LNCAP (cell line): ENCODE data around the gene KIAA0513.

Experiments
- CTCF ChIP-seq: fragments of 450-650 bp; IDR thresholded peaks from 2 replicates; pipeline ENCODE4 v1.5.1; 2017; ENCODE audit warnings: mild to moderate bottlenecking

Gene KIAA0513

GRCh38 chr16:85034591-85035433 is 7.2 kb downstream of the KIAA0513 start:
- no peak for TF ChIP-seq CTCF

GRCh38 chr16:85036236-85037049 is 8.8 kb downstream of the KIAA0513 start:
- no peak for TF ChIP-seq CTCF

GRCh38 chr16:85037050-85037410 is 9.4 kb downstream of the KIAA0513 start:
- TF ChIP-seq CTCF = no peak

- no peak for TF ChIP-seq CTCF
These were observed 10.1 kb downstream of the KIAA0513 start for GRCh38 chr16:85037721-85038120.

- no peak for TF ChIP-seq CTCF
These were observed 13.1 kb downstream of the KIAA0513 start for GRCh38 chr16:85040685-85041084.

- no peak for TF ChIP-seq CTCF
These were observed 13.9 kb downstream of the KIAA0513 start for GRCh38 chr16:85041219-85042166.

- no peak for TF ChIP-seq CTCF
These were observed 14.6 kb downstream of the KIAA0513 start for GRCh38 chr16:85042167-85042526.
